Naive thymus-derived CD4-positive, alpha-beta T cell (primary cell): Measurements from ENCODE around the gene DTNA. TPM values are rescaled to one million over a fixed set of nuclear protein-coding genes. Genes with fewer than 3 reads are reported as not detected.

Experiments
- ATAC-seq: fragments of 150-1000 bp; cut with Tn5 transposase; 2 replicates; pipeline ENCODE4 v1.10.0; 2021; ENCODE audit warnings: mild to moderate bottlenecking, moderate library complexity
- CTCF ChIA-PET: fragments of 350-600 bp; sonication (Branson Sonifier 250); formaldehyde crosslinking; loops from one replicate; lab custom pipeline; 2021; ENCODE audit warnings: antibody characterized with exemption; lab: Charles Lee
- POLR2A ChIA-PET: fragments of 350-600 bp; sonication (Branson Sonifier 250); formaldehyde crosslinking; loops from one replicate; lab custom pipeline; 2021; ENCODE audit warnings: antibody characterized with exemption, inconsistent platforms; lab: Charles Lee
- DNase-seq, 9 donors: peaks; one replicate each; pipeline versions ENCODE4 v3.0.0 to v3.0.0-alpha.2; 2020 to 2022; ENCODE audit warnings: mixed read lengths in 1 of 9
- H3K27ac ChIP-seq: one replicate; pipeline ENCODE4 v1.7.0; 2013; ENCODE audit warnings: mild to moderate bottlenecking, low read depth, low read length, moderate library complexity
- H3K27me3 ChIP-seq, 2 donors: one replicate each; pipeline ENCODE4 v1.7.0; 2013; ENCODE audit warnings: low read length in 2 of 2, mild to moderate bottlenecking in 2 of 2, moderate library complexity in 2 of 2; ENCODE audit not compliant: control insufficient read depth in 2 of 2, insufficient read depth in 2 of 2
- H3K36me3 ChIP-seq, 3 experiments: 1 replicate in 2 of 3; 2 replicates in 1 of 3; pipeline ENCODE4 v1.7.0; 2013; ENCODE audit warnings: low read length in 3 of 3, mild to moderate bottlenecking in 3 of 3, moderate library complexity in 1 of 3; ENCODE audit not compliant: insufficient read depth in 3 of 3, control insufficient read depth in 2 of 3
- H3K4me1 ChIP-seq, 2 donors: one replicate each; pipeline ENCODE4 v1.7.0; 2013; ENCODE audit warnings: low read length in 2 of 2, mild to moderate bottlenecking in 2 of 2, moderate library complexity in 1 of 2; ENCODE audit not compliant: control insufficient read depth in 2 of 2, insufficient read depth in 2 of 2
- H3K4me3 ChIP-seq: 2 replicates; pipeline ENCODE4 v1.7.0; 2013; ENCODE audit warnings: mild to moderate bottlenecking, low read length
- H3K9me3 ChIP-seq, 3 experiments: 1 replicate in 2 of 3; 2 replicates in 1 of 3; pipeline ENCODE4 v1.7.0; 2013; ENCODE audit warnings: low read length in 3 of 3; ENCODE audit not compliant: control insufficient read depth in 2 of 3
- H3K27ac Mint-ChIP-seq, 9 donors: one replicate each; pipeline ENCODE4 v1.8.0; 2020 to 2022; ENCODE audit warnings: mixed read lengths in 9 of 9, mild to moderate bottlenecking in 8 of 9, moderate library complexity in 5 of 9, inconsistent platforms in 2 of 9
- H3K27me3 Mint-ChIP-seq, 5 donors: one replicate each; pipeline ENCODE4 v1.8.0; 2021 to 2022; ENCODE audit warnings: mixed read lengths in 5 of 5, mild to moderate bottlenecking in 1 of 5
- H3K36me3 Mint-ChIP-seq, 5 donors: one replicate each; pipeline ENCODE4 v1.8.0; 2020 to 2022; ENCODE audit warnings: mixed read lengths in 5 of 5, mild to moderate bottlenecking in 3 of 5, inconsistent platforms in 1 of 5
- H3K4me1 Mint-ChIP-seq, 7 donors: one replicate each; pipeline ENCODE4 v1.8.0; 2020 to 2022; ENCODE audit warnings: mixed read lengths in 7 of 7, mild to moderate bottlenecking in 3 of 7, inconsistent platforms in 1 of 7
- H3K4me3 Mint-ChIP-seq, 10 donors: one replicate each; pipeline ENCODE4 v1.8.0; 2020 to 2022; ENCODE audit warnings: mild to moderate bottlenecking in 10 of 10, mixed read lengths in 10 of 10, moderate library complexity in 6 of 10, inconsistent platforms in 2 of 10
- H3K9me3 Mint-ChIP-seq, 11 donors: one replicate each; pipeline ENCODE4 v1.8.0; 2020 to 2022; ENCODE audit warnings: mixed read lengths in 11 of 11, mild to moderate bottlenecking in 4 of 11, inconsistent platforms in 1 of 11, moderate library complexity in 1 of 11
- intact Hi-C, 2 donors: fragments of 100-400 bp; cut with micrococcal nuclease; formaldehyde crosslinking; loops; one replicate each; pipeline ENCODE4 v1.15.1; 2023
- polyA plus RNA-seq, 2 donors: library from polyadenylated mRNA; unstranded; fragments of 300-500 nt; fragmentation: Illumina TruSeq; gene quantifications; one replicate each; pipeline ENCODE4 v1.2.3, GENCODE V29; 2021
- total RNA-seq, 6 experiments: library from RNA in 5 of 6; stranded (reverse) in 5 of 6; gene quantifications; 1 replicate in 5 of 6; 2 replicates in 1 of 6; pipeline ENCODE4 v1.2.3 and lab custom pipeline; 2021 to 2026

Gene DTNA
- total and polyA plus RNA-seq, 7 experiments from 2014 or later: 0.49 to 1.5 (median 0.63) TPM; not detected in 3

DNA sequence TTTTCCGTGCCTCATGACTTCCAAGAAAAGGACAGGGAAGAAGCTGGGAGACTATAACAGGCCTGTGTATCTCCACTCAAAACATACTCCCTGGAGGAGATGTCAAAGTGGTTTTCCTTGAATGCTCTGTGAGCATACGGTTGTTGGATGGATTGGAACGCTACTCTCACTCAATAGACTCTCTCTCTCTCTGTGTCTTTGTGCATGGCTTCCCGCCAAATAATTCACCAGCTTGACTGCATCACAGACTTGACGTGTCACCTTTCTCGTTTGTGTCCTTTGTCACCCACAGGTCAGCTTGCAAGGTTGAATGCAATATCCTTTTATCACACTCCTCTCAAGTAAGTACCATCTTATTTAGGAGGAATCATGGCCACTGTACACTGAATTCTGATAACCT is 174.3 kb downstream of the DTNA start:
- Histone ChIP-seq H3K27ac (no peak overlapping the region), H3K36me3 (no peaks in the 10 kb centered on the region), H3K9me3 (no peaks in the 10 kb centered on the region), H3K4me1 (no peaks in the 10 kb centered on the region), H3K4me3 (no peak overlapping the region), H3K27me3 (no peaks in the 10 kb centered on the region)
- Mint-ChIP-seq H3K36me3 (no peaks in the 10 kb centered on the region), H3K4me3 (no peak overlapping the region), H3K27me3 (peaks cover 0 to 4% (median 3%) of the 10 kb centered on the region in 5 donors), H3K9me3 (no peaks in the 10 kb centered on the region), H3K4me1 (peaks cover 0 to 1% (median 0%) of the 10 kb centered on the region in 7 donors), H3K27ac (no peak overlapping the region)
- CTCF ChIA-PET: no interaction called here
- no peak for DNase-seq
- POLR2A ChIA-PET: no interaction called here
- intact Hi-C loops: no loop called here
- no peak for ATAC-seq

DNA sequence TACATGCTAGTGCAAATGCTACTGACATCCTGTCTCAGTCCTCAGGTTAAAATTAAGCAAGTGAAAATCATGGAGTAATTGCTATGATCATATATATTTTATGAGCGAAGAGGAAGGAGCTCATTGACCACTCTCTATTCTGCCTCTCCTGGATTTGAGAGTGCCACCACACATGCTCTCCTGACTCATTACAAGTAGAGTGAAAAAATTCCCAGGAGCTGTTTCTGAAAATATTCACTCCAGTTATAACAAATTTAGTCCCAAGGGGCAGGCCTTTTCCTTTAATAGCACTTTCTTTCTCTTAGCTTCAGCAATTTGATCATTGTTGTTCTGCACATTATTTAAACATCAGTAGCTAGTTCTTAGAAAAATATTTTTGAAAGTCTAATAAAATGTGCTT is 176.1 kb downstream of the DTNA start:
- Histone ChIP-seq H3K4me1 (no peaks in the 10 kb centered on the region), H3K27ac (no peak overlapping the region), H3K9me3 (no peaks in the 10 kb centered on the region), H3K36me3 (no peaks in the 10 kb centered on the region), H3K27me3 (no peaks in the 10 kb centered on the region), H3K4me3 (no peak overlapping the region)
- ATAC-seq (no peak), DNase-seq (no peak)
- intact Hi-C loops: no loop called here
- Mint-ChIP-seq H3K27me3 (peaks cover 0 to 12% (median 4%) of the 10 kb centered on the region in 5 donors), H3K36me3 (no peaks in the 10 kb centered on the region), H3K27ac (no peak overlapping the region), H3K4me3 (no peak overlapping the region), H3K9me3 (peaks cover 0 to 1% (median 0%) of the 10 kb centered on the region in 11 donors), H3K4me1 (no peaks in the 10 kb centered on the region)
- ChIA-PET CTCF (no interaction called here), POLR2A (no interaction called here)

- Histone ChIP-seq H3K27ac (no peak overlapping the region), H3K4me3 (no peak overlapping the region), H3K4me1 (no peaks in the 10 kb centered on the region), H3K9me3 (no peaks in the 10 kb centered on the region), H3K36me3 (no peaks in the 10 kb centered on the region), H3K27me3 (no peaks in the 10 kb centered on the region)
- intact Hi-C loops: no loop called here
- Mint-ChIP-seq H3K4me1 (no peaks in the 10 kb centered on the region), H3K36me3 (no peaks in the 10 kb centered on the region), H3K9me3 (peaks cover 0 to 6% (median 0%) of the 10 kb centered on the region in 11 donors), H3K27me3 (peaks cover 5 to 26% (median 13%) of the 10 kb centered on the region in 5 donors), H3K27ac (no peak overlapping the region), H3K4me3 (no peak overlapping the region)
- ATAC-seq: no peak
- no peak for DNase-seq
- ChIA-PET POLR2A (no interaction called here), CTCF (no interaction called here)
These were observed 177.9 kb downstream of the DTNA start for GRCh38 chr18:34887881-34888580.

DNA sequence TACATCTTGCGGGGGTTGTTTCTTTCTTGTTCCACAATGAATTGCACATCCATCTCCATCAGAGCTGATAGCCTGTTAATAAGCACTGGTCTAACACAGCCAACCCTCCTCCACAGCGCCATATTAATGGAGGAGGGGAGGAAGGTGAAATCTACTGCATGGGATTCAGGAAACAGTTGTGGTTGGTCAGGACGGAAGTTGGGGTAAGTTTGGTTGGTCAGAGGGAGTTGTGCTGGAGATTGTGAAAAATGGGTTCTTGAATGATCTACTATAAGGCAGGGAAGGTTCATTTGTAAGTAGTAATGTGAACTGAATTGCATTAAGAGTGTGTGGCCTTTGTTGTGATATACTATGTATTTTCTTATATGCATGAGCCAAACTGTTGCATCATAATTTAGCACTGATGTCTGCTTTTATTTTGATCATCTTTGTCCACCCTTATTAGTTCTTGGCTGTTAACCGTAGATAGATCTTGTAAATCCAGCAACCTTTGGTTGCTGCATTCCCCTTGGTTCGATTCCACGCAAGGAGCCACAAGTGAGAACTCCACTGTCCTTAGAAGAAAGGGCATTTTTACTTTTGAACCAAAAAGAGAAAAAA is 180.5 kb downstream of the DTNA start:
- no peak for ATAC-seq
- H3K36me3 ChIP-seq: no peaks in the 10 kb centered on the region
- peaks cover 0 to 14% (median 6%) of the 10 kb centered on the region in 11 donors for H3K9me3 Mint-ChIP-seq
- CTCF ChIA-PET: no interaction called here
- intact Hi-C loops: no loop called here
- POLR2A ChIA-PET: no interaction called here
- H3K4me3 ChIP-seq: no peak overlapping the region
- H3K27ac Mint-ChIP-seq: no peak overlapping the region
- H3K27me3 ChIP-seq: no peaks in the 10 kb centered on the region
- no peak for DNase-seq
- H3K4me1 ChIP-seq: no peaks in the 10 kb centered on the region
- H3K27ac ChIP-seq: no peak overlapping the region
- H3K27me3 Mint-ChIP-seq: peaks cover 9 to 42% (median 25%) of the 10 kb centered on the region in 5 donors
- no peak overlapping the region for H3K4me3 Mint-ChIP-seq
- H3K9me3 ChIP-seq: no peaks in the 10 kb centered on the region
- no peaks in the 10 kb centered on the region for H3K4me1 Mint-ChIP-seq
- peaks cover 0 to 7% (median 4%) of the 10 kb centered on the region in 5 donors for H3K36me3 Mint-ChIP-seq

GRCh38 chr18:34892379-34892778 is 182.3 kb downstream of the DTNA start:
- ChIA-PET CTCF (no interaction called here), POLR2A (no interaction called here)
- no peaks in the 10 kb centered on the region for H3K9me3 ChIP-seq
- Mint-ChIP-seq H3K27me3 (peaks cover 9 to 42% (median 25%) of the 10 kb centered on the region in 5 donors), H3K4me1 (no peaks in the 10 kb centered on the region), H3K27ac (no peak overlapping the region), H3K9me3 (peaks cover 0 to 18% (median 7%) of the 10 kb centered on the region in 11 donors), H3K36me3 (peaks cover 0 to 7% (median 4%) of the 10 kb centered on the region in 5 donors), H3K4me3 (no peak overlapping the region)
- no peak overlapping the region for H3K27ac ChIP-seq
- no peak for ATAC-seq
- no peaks in the 10 kb centered on the region for H3K36me3 ChIP-seq
- no peaks in the 10 kb centered on the region for H3K27me3 ChIP-seq
- intact Hi-C loops: no loop called here
- no peak for DNase-seq
- no peaks in the 10 kb centered on the region for H3K4me1 ChIP-seq
- H3K4me3 ChIP-seq: no peak overlapping the region

DNA sequence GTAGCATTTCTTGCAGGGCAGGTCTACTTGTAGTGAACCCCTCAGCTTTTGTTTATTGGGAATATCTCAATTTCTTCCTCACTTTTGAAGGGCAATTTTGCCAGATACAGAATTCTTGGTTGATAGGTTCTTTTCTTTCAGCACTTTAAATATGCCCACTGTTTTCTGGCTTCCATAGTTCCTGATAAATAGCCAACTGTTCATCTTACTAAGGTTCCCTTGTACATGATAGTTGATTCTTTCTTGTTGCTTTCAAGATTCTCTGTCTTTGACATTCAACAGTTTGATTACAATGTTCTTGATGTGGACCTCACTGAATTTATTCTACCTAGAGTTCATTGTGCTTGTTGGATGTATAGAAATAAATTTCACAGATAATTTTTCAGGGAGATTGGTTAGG is 183.1 kb downstream of the DTNA start:
- intact Hi-C loops: no loop called here
- Mint-ChIP-seq H3K27ac (no peak overlapping the region), H3K9me3 (peaks cover 0 to 18% (median 7%) of the 10 kb centered on the region in 11 donors), H3K4me1 (no peaks in the 10 kb centered on the region), H3K27me3 (peaks cover 9 to 42% (median 25%) of the 10 kb centered on the region in 5 donors), H3K36me3 (peaks cover 0 to 7% (median 4%) of the 10 kb centered on the region in 5 donors), H3K4me3 (no peak overlapping the region)
- H3K9me3 ChIP-seq: no peaks in the 10 kb centered on the region
- no peak overlapping the region for H3K27ac ChIP-seq
- CTCF ChIA-PET: no interaction called here
- no peaks in the 10 kb centered on the region for H3K36me3 ChIP-seq
- ATAC-seq (no peak), DNase-seq (no peak)
- H3K27me3 ChIP-seq: no peaks in the 10 kb centered on the region
- no peak overlapping the region for H3K4me3 ChIP-seq
- H3K4me1 ChIP-seq: no peaks in the 10 kb centered on the region
- POLR2A ChIA-PET: no interaction called here

- H3K36me3 ChIP-seq: no peaks in the 10 kb centered on the region
- Mint-ChIP-seq H3K27ac (no peak overlapping the region), H3K4me1 (no peaks in the 10 kb centered on the region), H3K27me3 (peaks cover 0 to 4% (median 0%) of the 10 kb centered on the region in 5 donors), H3K4me3 (no peak overlapping the region), H3K9me3 (peaks cover 0 to 3% (median 0%) of the 10 kb centered on the region in 11 donors), H3K36me3 (no peaks in the 10 kb centered on the region)
- H3K9me3 ChIP-seq: no peaks in the 10 kb centered on the region
- no peak overlapping the region for H3K4me3 ChIP-seq
- ChIA-PET POLR2A (no interaction called here), CTCF (no interaction called here)
- no peaks in the 10 kb centered on the region for H3K27me3 ChIP-seq
- intact Hi-C loops: no loop called here
- no peak overlapping the region for H3K27ac ChIP-seq
- ATAC-seq (no peak), DNase-seq (no peak)
- no peaks in the 10 kb centered on the region for H3K4me1 ChIP-seq
These were observed 191.2 kb downstream of the DTNA start for GRCh38 chr18:34901299-34901698.
